Fibroblast of skin of right quadriceps (primary cell): ENCODE measurements around the gene ESYT1.

Experiments used
- DNase-seq: peaks from one replicate; pipeline ENCODE4 v3.0.0-alpha.2; 2013

ESYT1 gene

GRCh38 chr12:56127888-56128669 is at the start of gene ESYT1:
Gene ESYT1, plus strand, starts transcription at chr12:56128267. Its CDS starts 53 bp downstream, at chr12:56128320.
- peak; percentile 100 for DNase-seq

GRCh38 chr12:56078427-56078826 is 49.6 kb upstream of the ESYT1 start:
- DNase-seq: no peak

GRCh38 chr12:56078931-56079722 is 48.9 kb upstream of the ESYT1 start:
- DNase-seq: peak; percentile 56

GRCh38 chr12:56079723-56080555 is 48.1 kb upstream of the ESYT1 start, which contains the start of gene ERBB3:
Gene ERBB3, plus strand, starts transcription at chr12:56080165. Its CDS starts 136 bp downstream, at chr12:56080301.
- DNase-seq: peak; percentile 77

- no peak for DNase-seq
These were observed 47.4 kb upstream of the ESYT1 start for GRCh38 chr12:56080556-56081138.

- no peak for DNase-seq
These were observed 46.4 kb upstream of the ESYT1 start for GRCh38 chr12:56081393-56082347.

GRCh38 chr12:56082382-56082781 is 45.7 kb upstream of the ESYT1 start:
- no peak for DNase-seq

GRCh38 chr12:56082967-56083366 is 45.1 kb upstream of the ESYT1 start:
- DNase-seq: no peak

GRCh38 chr12:56084958-56085543 is 43.0 kb upstream of the ESYT1 start:
- DNase-seq: no peak

- no peak for DNase-seq
These were observed 42.0 kb upstream of the ESYT1 start for GRCh38 chr12:56086096-56086495.

- DNase-seq: no peak
These were observed 41.5 kb upstream of the ESYT1 start for GRCh38 chr12:56086608-56087007.

- DNase-seq: no peak
These were observed 40.8 kb upstream of the ESYT1 start for GRCh38 chr12:56087220-56087619.

GRCh38 chr12:56097738-56098137 is 30.3 kb upstream of the ESYT1 start:
- DNase-seq: no peak

- DNase-seq: no peak
These were observed 29.5 kb upstream of the ESYT1 start for GRCh38 chr12:56098592-56098991.

GRCh38 chr12:56099787-56100186 is 28.3 kb upstream of the ESYT1 start:
- no peak for DNase-seq

GRCh38 chr12:56101045-56101444 is 27.0 kb upstream of the ESYT1 start:
- no peak for DNase-seq

GRCh38 chr12:56102683-56103065 is 25.4 kb upstream of the ESYT1 start:
- DNase-seq: no peak

- no peak for DNase-seq
These were observed 24.9 kb upstream of the ESYT1 start for GRCh38 chr12:56103066-56103711.

GRCh38 chr12:56103823-56104108 is 24.3 kb upstream of the ESYT1 start:
- DNase-seq: no peak

- DNase-seq: peak; percentile 99
These were observed 23.8 kb upstream of the ESYT1 start, which contains the start of gene PA2G4 for GRCh38 chr12:56104109-56104814. Gene PA2G4, plus strand, starts transcription at chr12:56104559. Its CDS starts 179 bp downstream, at chr12:56104738.
